Measurements from ENCODE around the gene CEP128.
A peak's percentile ranks its signal among the peaks of the same experiment; 100 is the strongest.
"Not testable (repeated sequence)": the region's sequence is repeated elsewhere in the genome, so short reads cannot be mapped to it uniquely, and the experiment has no call there.

CEP128 gene

GRCh38 chr14:80955416-80955941 is 13.9 kb upstream of the CEP128 start, which contains the start of gene TSHR:
TSS of gene TSHR (plus strand) at chr14:80955621. CDS start at chr14:80955681, 60 bp downstream.
- FAIRE-seq (no peak), DNase-seq (ENCODE audit: insufficient read length, low spot score) (no peak)
- TF ChIP-seq SPI1 (IDR thresholded peaks at IDR 0.05; ENCODE audit: low read depth, low read length) (no peak), TAF1 (IDR thresholded peaks at IDR 0.05; ENCODE audit: low read depth, low read length) (no peak), POU2F2 (IDR thresholded peaks at IDR 0.05; ENCODE audit: low read depth, low read length) (no peak), POLR2AphosphoS5 (IDR thresholded peaks at IDR 0.05; ENCODE audit: low read depth, low read length) (no peak), POLR2A (IDR thresholded peaks at IDR 0.05; ENCODE audit: low read depth, low read length) (no peak), PAX5 (IDR thresholded peaks at IDR 0.05; ENCODE audit: insufficient read depth, low read length, severe bottlenecking) (no peak)

GRCh38 chr14:80954687-80955299 is 13.3 kb upstream of the CEP128 start:
- FAIRE-seq (peak; percentile 73), DNase-seq (ENCODE audit: insufficient read length, low spot score) (peak; percentile 37)
- TF ChIP-seq POU2F2 (IDR thresholded peaks at IDR 0.05; ENCODE audit: low read depth, low read length) (no peak), SPI1 (IDR thresholded peaks at IDR 0.05; ENCODE audit: low read depth, low read length) (0 out of 2 replicates have a peak, but pooled peaks have one; percentile 17), POLR2A (IDR thresholded peaks at IDR 0.05; ENCODE audit: low read depth, low read length) (no peak), PAX5 (IDR thresholded peaks at IDR 0.05; ENCODE audit: insufficient read depth, low read length, severe bottlenecking) (no peak), TAF1 (IDR thresholded peaks at IDR 0.05; ENCODE audit: low read depth, low read length) (no peak)

GRCh38 chr14:80953211-80953610 is 11.7 kb upstream of the CEP128 start:
- DNase-seq (ENCODE audit: insufficient read length, low spot score); FAIRE-seq: not testable (repeated sequence)

GRCh38 chr14:80951491-80951890 is 10.0 kb upstream of the CEP128 start:
- no peak for FAIRE-seq
- no peak for TF ChIP-seq POLR2AphosphoS5 (IDR thresholded peaks at IDR 0.05; ENCODE audit: low read depth, low read length)
- no peak for TF ChIP-seq SPI1 (IDR thresholded peaks at IDR 0.05; ENCODE audit: low read depth, low read length)
- no peak for TF ChIP-seq PAX5 (IDR thresholded peaks at IDR 0.05; ENCODE audit: insufficient read depth, low read length, severe bottlenecking)
- TF ChIP-seq TAF1 (IDR thresholded peaks at IDR 0.05; ENCODE audit: low read depth, low read length): no peak
- no peak for TF ChIP-seq POLR2A (IDR thresholded peaks at IDR 0.05; ENCODE audit: low read depth, low read length)
- TF ChIP-seq POU2F2 (IDR thresholded peaks at IDR 0.05; ENCODE audit: low read depth, low read length): no peak

GRCh38 chr14:80948291-80948690 is 6.8 kb upstream of the CEP128 start:
- DNase-seq (ENCODE audit: insufficient read length, low spot score): no peak
- no peak for TF ChIP-seq POLR2AphosphoS5 (IDR thresholded peaks at IDR 0.05; ENCODE audit: low read depth, low read length)
- no peak for TF ChIP-seq SPI1 (IDR thresholded peaks at IDR 0.05; ENCODE audit: low read depth, low read length)
- TF ChIP-seq PAX5 (IDR thresholded peaks at IDR 0.05; ENCODE audit: insufficient read depth, low read length, severe bottlenecking): no peak
- TF ChIP-seq POLR2A (IDR thresholded peaks at IDR 0.05; ENCODE audit: low read depth, low read length): no peak
- no peak for TF ChIP-seq POU2F2 (IDR thresholded peaks at IDR 0.05; ENCODE audit: low read depth, low read length)
- TF ChIP-seq TAF1 (IDR thresholded peaks at IDR 0.05; ENCODE audit: low read depth, low read length): no peak
- FAIRE-seq: no peak

More at GRCh38 chr14:80951491-80951890, 10.0 kb upstream of the CEP128 start:
- DNase-seq (ENCODE audit: insufficient read length, low spot score): no peak

GRCh38 chr14:80946797-80947196 is 5.3 kb upstream of the CEP128 start:
- TF ChIP-seq POU2F2 (IDR thresholded peaks at IDR 0.05; ENCODE audit: low read depth, low read length): no peak
- TF ChIP-seq SPI1 (IDR thresholded peaks at IDR 0.05; ENCODE audit: low read depth, low read length): no peak
- no peak for TF ChIP-seq PAX5 (IDR thresholded peaks at IDR 0.05; ENCODE audit: insufficient read depth, low read length, severe bottlenecking)
- DNase-seq (ENCODE audit: insufficient read length, low spot score) (no peak), FAIRE-seq (no peak)

GRCh38 chr14:80946187-80946586 is 4.6 kb upstream of the CEP128 start:
- TF ChIP-seq SPI1 (IDR thresholded peaks at IDR 0.05; ENCODE audit: low read depth, low read length) (no peak), PAX5 (IDR thresholded peaks at IDR 0.05; ENCODE audit: insufficient read depth, low read length, severe bottlenecking) (no peak), POLR2AphosphoS5 (IDR thresholded peaks at IDR 0.05; ENCODE audit: low read depth, low read length) (no peak), POU2F2 (IDR thresholded peaks at IDR 0.05; ENCODE audit: low read depth, low read length) (no peak), POLR2A (IDR thresholded peaks at IDR 0.05; ENCODE audit: low read depth, low read length) (no peak), TAF1 (IDR thresholded peaks at IDR 0.05; ENCODE audit: low read depth, low read length) (no peak)
- no peak for FAIRE-seq

GRCh38 chr14:80944861-80945617 is 3.5 kb upstream of the CEP128 start:
- FAIRE-seq (no peak), DNase-seq (ENCODE audit: insufficient read length, low spot score) (no peak)
- TF ChIP-seq POLR2A (IDR thresholded peaks at IDR 0.05; ENCODE audit: low read depth, low read length): no peak
- TF ChIP-seq POU2F2 (IDR thresholded peaks at IDR 0.05; ENCODE audit: low read depth, low read length): no peak
- TF ChIP-seq PAX5 (IDR thresholded peaks at IDR 0.05; ENCODE audit: insufficient read depth, low read length, severe bottlenecking): no peak
- no peak for TF ChIP-seq POLR2AphosphoS5 (IDR thresholded peaks at IDR 0.05; ENCODE audit: low read depth, low read length)
- TF ChIP-seq TAF1 (IDR thresholded peaks at IDR 0.05; ENCODE audit: low read depth, low read length): no peak
- no peak for TF ChIP-seq SPI1 (IDR thresholded peaks at IDR 0.05; ENCODE audit: low read depth, low read length)

More at GRCh38 chr14:80946187-80946586, 4.6 kb upstream of the CEP128 start:
- no peak for DNase-seq (ENCODE audit: insufficient read length, low spot score)

- FAIRE-seq: peak; percentile 23
- DNase-seq (ENCODE audit: insufficient read length, low spot score): no peak
These were observed 658 bp upstream of the CEP128 start for GRCh38 chr14:80942191-80942600.

More at GRCh38 chr14:80942191-80942600, 658 bp upstream of the CEP128 start:
- TF ChIP-seq SPI1 (IDR thresholded peaks at IDR 0.05; ENCODE audit: low read depth, low read length): peak; percentile 80
- TF ChIP-seq POU2F2 (IDR thresholded peaks at IDR 0.05; ENCODE audit: low read depth, low read length): no peak
- TF ChIP-seq POLR2AphosphoS5 (IDR thresholded peaks at IDR 0.05; ENCODE audit: low read depth, low read length): no peak
- no peak for TF ChIP-seq TAF1 (IDR thresholded peaks at IDR 0.05; ENCODE audit: low read depth, low read length)
